GM19023 (cell line): ENCODE results near the gene ALDH18A1.

Experiments used
- ATAC-seq: cut with Tn5 transposase; IDR thresholded peaks from one replicate; pipeline ENCODE4 v1.9.1; 2021; ENCODE audit warnings: mild to moderate bottlenecking, moderate library complexity; ENCODE audit not compliant: unreplicated experiment

ALDH18A1 gene

GRCh38 chr10:95559471-95559870, 97.0 kb downstream of the ALDH18A1 start:
- ATAC-seq: no peak

GRCh38 chr10:95558593-95559320, 97.8 kb downstream of the ALDH18A1 start:
- ATAC-seq: no peak

GRCh38 chr10:95556994-95557767, 99.3 kb downstream of the ALDH18A1 start:
- no peak for ATAC-seq
